ENCODE measurements around the gene BCL11B.

The BCL11B gene

GRCh38 chr14:99216191-99216590 lies 55.8 kb downstream of the BCL11B start:
- no peak for DNase-seq

- DNase-seq, result no peak
Measured at GRCh38 chr14:99215277-99215676, 56.7 kb downstream of the BCL11B start.

DNA sequence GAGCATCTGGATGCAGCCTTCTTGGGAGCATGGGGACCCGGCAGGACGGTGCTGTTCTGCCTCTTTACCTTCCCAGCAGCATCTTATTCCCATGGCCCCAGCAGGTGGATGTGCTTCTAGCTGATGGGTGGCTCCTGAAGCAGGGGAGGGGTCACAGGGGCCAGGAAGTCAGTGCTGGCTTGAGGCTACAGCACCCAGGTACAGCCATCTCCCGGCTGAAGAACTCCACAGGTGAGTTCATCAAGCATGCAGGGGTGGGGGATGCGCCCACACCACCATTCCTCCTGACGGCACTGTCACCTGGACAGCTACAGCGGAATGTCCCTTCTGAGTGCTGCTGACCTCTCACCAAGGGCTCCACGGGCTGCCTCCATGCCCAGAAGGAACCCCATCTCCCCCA lies 57.3 kb downstream of the BCL11B start:
- no peak for DNase-seq

DNA sequence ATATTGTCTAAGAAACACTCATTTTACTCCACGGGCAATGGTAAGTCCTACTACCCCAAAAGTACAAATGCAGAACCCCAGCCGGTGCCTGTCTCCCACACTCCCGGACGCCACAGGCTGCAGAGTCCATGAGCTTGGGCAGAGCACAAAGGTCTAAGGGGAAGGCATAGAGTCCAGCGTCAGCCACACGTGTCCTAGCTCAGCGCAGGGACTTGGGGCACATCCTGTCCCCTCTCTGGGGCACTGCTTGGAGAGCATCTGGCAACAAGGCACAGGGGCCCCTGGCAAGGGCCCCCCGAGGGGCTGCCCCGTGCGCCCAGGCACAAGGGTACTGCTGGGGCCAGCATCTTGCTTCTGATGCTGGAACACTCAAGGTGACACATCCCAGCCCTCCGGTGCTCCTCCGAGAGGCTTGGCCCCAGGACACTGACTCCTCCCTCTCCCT lies 58.4 kb downstream of the BCL11B start:
- no peak for DNase-seq

DNA sequence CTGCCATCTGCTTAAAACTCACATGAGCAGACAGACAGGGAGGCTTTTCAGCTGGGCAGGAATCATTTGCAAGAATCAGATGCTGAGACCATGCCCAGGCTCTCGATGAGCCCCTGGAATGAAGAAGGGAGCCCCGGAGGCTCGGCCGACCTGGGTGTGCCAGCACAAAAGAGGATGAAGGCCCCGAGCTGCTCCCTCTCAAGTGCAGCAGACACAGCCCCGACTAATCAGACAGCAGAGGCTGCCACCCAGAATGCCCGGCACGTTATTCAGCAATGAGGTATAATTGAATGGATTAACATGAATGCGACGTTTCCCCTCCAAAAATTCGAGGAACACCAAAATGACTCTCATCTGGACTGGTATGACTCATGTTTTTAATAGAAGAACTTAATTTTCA lies 58.9 kb downstream of the BCL11B start:
- DNase-seq, result no peak

DNA sequence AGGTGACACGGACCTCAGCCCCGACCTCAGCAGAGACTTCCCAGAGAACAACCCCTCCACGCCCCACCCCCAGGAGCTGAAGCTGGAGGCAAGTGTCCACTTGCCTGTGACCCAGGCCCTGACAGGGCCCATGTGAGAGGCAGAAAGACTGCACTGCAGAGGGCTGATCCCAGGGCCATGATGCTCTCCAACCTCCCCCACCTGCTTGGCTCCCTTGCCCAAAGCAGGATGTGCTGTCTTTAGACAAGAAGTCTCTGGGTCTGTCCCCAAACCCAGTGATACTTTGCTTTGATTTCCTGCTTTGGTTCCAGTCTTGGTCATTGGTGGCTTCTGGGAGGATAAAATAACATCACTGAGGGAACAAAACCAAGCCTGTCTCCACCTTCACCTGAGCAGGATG lies 59.4 kb downstream of the BCL11B start:
- no peak for DNase-seq

DNA sequence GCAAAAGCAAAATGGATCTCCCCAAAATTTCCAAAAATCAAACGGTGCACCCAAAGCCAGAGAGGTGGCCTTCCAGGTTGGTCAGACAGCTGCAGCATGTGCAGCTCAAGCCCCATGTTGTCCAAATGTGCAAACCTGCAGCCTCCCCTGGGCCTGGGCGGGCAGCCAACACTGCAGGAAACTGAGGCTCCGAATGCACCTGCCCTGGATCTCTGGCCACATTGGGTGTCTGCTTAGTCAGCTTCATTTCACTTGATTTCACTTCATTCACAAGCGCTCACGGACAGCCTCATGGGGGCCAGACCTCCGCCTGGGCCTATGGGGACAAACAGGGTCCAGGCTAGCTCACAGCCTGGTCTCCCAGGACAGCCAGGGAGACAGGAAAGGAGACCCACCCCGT lies 59.8 kb downstream of the BCL11B start:
- DNase-seq, result no peak

DNA sequence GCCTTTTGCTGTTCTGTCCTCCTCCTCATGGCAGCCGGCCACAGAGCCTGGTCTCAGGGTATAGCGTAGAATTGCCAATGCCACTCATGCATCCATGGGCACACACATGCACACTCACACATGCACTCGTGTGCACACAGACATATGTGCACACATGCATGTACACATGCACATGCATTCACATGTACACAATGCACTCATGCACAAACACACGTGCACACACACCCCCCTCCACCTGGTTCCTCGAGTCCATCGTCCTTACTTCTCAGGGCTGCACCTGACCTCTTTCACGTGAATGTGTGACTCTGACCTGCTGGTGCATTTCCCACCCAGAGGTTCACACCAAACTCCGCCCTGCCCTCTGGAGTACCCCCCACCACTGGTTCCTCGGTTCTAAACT lies 60.6 kb downstream of the BCL11B start:
- no peak for DNase-seq

- no peak for DNase-seq
Measured at GRCh38 chr14:99210333-99210732, 61.7 kb downstream of the BCL11B start.

- DNase-seq, result no peak
Measured at GRCh38 chr14:99209409-99209808, 62.6 kb downstream of the BCL11B start.

DNA sequence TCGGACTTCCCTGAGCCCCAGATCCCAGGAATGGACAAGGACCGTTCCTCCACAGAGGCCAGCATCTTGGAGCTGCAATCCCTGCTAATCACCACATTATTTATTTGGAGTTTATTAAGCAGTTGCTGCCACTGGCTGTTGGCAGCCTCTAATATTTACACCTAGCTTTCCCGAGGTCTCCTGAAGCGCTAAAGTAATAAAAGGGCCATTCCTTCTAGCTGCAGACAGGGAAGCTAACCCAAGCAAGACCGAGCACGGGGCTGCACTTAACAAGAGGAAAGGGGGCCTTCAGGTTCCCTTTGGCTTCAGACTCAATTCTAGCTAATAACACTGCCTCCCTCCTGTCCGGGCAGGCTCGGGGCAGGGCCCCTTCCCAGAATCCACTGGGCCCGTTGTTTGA lies 63.7 kb downstream of the BCL11B start:
- DNase-seq, result no peak

- no peak for DNase-seq
Measured at GRCh38 chr14:99207456-99207855, 64.5 kb downstream of the BCL11B start.

GRCh38 chr14:99206090-99206489 lies 65.9 kb downstream of the BCL11B start:
- no peak for DNase-seq

- DNase-seq, result no peak
Measured at GRCh38 chr14:99205086-99205688, 66.8 kb downstream of the BCL11B start.

DNA sequence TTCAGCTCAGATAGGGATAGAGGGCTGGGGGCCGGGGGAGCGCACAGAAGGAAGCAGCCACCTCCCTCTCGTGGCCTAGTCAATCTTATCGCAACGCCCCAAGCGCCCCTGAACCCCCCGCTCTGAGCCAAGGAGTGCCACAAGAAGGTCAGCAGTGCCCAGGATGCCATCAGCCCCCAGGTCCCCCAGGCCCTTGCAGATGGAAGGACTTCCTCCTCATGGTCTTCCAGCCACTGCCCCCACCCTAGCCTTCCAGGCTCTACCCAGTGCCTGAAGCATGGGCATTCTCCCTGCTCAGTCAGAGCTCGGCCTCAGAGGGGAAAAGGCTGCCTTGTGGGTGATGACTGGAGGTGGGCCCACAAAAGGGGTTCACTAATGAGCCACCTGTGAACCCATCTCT lies 68.2 kb downstream of the BCL11B start:
- no peak for DNase-seq

DNA sequence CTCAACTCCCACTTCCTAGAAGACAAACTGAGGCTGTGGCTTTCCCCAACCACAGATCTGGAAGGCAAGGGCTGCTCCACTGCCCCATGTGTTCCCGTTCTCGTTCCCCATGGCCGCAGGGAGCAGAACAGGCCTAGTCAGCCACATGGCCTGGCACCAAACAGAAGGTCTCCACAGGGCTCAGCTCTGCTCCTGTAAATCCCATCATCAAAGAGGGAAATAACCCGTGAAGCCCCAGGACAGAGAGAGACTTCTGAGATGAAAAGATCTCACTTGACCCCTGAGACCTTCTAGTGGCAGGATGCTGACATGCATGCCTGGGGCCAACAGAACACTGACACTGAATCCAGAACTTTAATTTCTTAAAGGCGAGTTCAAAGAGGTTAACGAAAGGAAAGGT lies 68.9 kb downstream of the BCL11B start:
- DNase-seq, result no peak

DNA sequence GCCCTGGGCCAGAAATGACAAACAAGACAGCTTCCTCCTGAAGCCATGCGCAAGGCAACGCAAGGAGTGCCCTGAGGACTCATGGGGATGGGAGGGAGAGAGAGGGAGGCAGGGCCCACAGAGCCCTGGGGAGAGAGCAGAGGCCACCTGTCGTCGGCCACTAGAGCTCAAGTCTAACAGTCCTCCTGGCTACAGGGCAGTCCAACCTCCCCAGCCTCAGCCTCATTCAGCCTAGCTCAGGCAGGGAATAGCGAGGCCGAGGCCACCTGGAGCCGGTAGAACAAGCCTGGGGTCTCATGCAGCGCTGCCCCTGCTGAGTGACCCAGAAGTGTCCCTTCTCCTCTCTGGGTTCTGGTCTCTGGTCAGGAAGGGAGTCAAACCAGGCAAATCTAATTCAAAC lies 69.5 kb downstream of the BCL11B start:
- DNase-seq, result no peak

DNA sequence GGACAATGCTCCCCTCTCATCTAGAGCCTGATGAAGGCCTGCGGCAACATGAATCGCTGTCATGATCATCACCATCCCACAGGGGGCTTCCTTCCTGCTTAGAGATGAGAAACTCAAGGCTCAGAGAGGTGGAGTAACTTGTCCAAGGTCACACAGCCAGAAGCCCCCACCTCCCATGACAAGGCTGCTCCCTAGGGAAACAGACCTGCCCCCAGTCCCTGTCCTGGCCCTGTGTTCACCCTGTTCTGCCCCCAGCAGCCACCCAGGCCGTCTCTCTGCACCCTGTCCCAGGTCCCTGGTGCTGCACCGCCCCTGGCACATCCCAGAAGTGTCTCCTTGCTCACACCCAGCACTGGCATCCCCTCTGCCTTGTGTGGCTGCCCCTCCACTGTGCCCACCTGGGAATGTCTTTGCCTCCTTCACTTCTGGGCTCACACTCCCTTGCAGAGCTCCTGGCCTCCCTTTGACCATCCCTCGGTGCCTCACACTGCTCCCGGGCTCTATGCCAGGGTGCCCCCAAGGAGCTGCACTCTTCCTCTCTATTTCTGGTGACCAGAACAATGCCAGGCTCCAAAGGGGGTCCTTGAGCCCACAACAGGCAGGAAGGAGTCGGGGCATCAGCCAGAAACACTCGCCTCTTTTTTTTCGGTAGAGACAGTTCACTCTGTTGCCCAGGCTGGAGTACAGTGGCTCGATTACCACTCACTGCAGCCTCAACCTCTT lies 70.5 kb downstream of the BCL11B start:
- no peak for DNase-seq

DNA sequence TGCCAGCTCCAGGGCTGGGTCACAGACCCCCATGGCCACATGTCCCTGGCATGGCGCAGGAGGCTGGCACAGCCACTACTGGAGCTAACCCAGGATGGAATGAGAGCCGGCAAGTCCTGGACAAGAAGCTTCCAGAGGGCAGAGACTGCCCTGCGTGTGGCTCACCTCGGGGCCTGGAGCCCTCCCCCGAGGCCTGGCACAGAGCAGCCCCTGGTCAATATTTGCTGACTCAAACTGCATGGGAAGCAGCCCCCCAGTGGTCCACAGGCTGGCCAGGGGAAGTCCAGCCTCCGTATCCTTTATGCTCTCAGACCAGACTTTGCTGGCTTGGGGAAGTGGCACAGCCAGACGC lies 71.4 kb downstream of the BCL11B start:
- no peak for DNase-seq

- DNase-seq, result no peak
Measured at GRCh38 chr14:99199846-99200653, 71.9 kb downstream of the BCL11B start.

DNA sequence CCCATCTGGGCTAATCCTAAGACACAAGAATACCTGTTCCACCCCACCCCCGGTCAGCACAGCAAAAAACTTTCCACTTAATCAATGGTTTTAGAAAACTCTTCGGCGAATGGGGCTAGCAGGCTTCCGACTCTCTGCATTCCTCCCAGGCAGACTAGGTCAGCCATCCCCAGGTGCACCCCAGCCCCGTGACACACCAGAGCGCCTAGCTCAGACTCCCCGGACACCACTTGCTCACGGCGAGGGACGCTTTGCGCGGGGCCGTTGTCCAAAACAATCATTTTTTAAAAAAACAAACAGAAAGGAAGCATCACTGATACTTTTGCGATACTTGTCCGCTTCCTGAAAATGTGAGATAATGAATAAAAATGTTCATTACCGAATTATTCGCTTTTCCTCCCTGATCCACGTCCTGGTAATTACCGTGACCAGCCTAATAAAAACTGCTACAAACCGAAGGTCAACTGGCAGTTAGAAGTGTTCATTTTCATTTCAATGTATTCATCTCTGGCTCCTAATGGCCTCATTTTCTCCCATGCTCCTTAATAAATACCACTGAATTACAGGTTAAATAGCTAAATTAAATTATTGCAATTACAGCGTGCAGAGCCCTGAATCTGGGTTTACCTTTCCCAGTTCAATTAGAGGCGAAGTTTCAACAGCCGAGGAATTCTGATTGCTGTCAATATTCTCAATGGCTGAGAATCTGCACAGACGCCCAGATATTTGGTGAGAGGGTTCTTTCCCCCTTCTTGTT lies 73.1 kb downstream of the BCL11B start:
- no peak for DNase-seq

- no peak for DNase-seq
Measured at GRCh38 chr14:99196310-99196650, 75.7 kb downstream of the BCL11B start.

DNA sequence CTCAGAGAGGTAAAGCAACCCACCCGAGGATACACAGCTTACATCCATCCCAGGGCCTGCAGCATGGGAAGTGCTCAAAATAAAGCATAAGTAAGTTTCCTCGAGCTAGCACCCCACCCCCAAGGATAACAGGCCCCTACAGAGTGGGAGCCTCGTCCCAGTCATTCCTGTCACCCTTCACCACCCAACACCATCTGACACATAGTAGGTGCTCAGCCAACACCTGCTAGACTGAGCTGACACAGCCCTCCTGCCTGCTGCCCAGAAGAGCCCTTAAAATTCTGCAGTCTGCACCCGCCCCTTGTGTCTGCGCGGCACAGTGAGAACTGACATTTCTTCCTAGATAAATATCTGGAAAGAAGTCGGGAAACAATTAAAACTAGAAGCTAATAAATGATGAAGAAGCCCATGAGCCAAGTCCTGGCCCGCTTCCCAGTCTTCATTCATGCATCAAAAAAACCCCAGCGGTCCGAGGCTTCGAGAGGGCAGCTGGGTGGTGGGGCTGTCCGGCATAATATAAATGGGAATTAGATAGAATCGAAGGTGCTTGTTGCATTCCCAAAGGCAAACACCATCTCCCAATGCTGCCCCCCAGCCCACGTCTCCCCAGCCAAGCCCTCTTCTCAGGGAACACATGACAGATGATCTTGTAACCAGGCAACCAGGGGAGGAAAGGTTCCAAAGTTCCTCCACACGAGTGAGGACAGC lies 76.2 kb downstream of the BCL11B start:
- no peak for DNase-seq

All from NCI-H1417 treated with DMSO at 0.1 percent for 48 hours (cell line).